GM23248 (cell line): ENCODE measurements around the gene TEX28. TPM values are rescaled to one million over a fixed set of nuclear protein-coding genes. Genes with fewer than 3 reads are reported as not detected.
A peak's percentile ranks its signal among the peaks of the same experiment; 100 is the strongest.

Source experiments
- DNase-seq: peaks from one replicate; pipeline ENCODE4 v3.0.0-alpha.2; 2015
- H2AFZ ChIP-seq: fragments of 200-600 bp; sonication (generic); 2 replicates; pipeline ENCODE4 v1.6.1; 2016; ENCODE audit warnings: antibody characterized with exemption
- H3F3A ChIP-seq: fragments of 200-600 bp; sonication (generic); 2 replicates; pipeline ENCODE4 v1.6.1; 2016; ENCODE audit warnings: mild to moderate bottlenecking, antibody characterized with exemption, mixed run types; ENCODE audit not compliant: insufficient read depth
- H3K27ac ChIP-seq: fragments of 200-600 bp; sonication (generic); 2 replicates; pipeline ENCODE4 v1.5.1; 2016; ENCODE audit warnings: mild to moderate bottlenecking
- H3K27me3 ChIP-seq: fragments of 200-600 bp; sonication (generic); replicated peaks from 2 replicates; pipeline ENCODE4 v1.6.1; 2016; ENCODE audit warnings: mild to moderate bottlenecking; ENCODE audit not compliant: insufficient read depth
- H3K36me3 ChIP-seq: fragments of 200-600 bp; sonication (generic); 2 replicates; pipeline ENCODE4 v1.6.1; 2016; ENCODE audit warnings: low read depth, mild to moderate bottlenecking
- H3K4me1 ChIP-seq: fragments of 200-600 bp; sonication (generic); 2 replicates; pipeline ENCODE4 v1.6.1; 2016; ENCODE audit warnings: mild to moderate bottlenecking; ENCODE audit not compliant: insufficient read depth
- H3K4me2 ChIP-seq: fragments of 200-600 bp; sonication (generic); one replicate; pipeline ENCODE4 v1.6.1; 2016; ENCODE audit warnings: mild to moderate bottlenecking; ENCODE audit not compliant: unreplicated experiment
- H3K4me3 ChIP-seq: fragments of 200-600 bp; sonication (generic); 2 replicates; pipeline ENCODE4 v1.5.1; 2016; ENCODE audit warnings: mild to moderate bottlenecking
- H3K79me2 ChIP-seq: fragments of 200-600 bp; sonication (generic); 2 replicates; pipeline ENCODE4 v1.6.1; 2016; ENCODE audit warnings: mild to moderate bottlenecking; ENCODE audit not compliant: insufficient read depth
- H3K9ac ChIP-seq: fragments of 200-600 bp; sonication (generic); 2 replicates; pipeline ENCODE4 v1.6.1; 2016; ENCODE audit warnings: mild to moderate bottlenecking
- H3K9me2 ChIP-seq: fragments of 200-600 bp; sonication (generic); 2 replicates; pipeline ENCODE4 v1.6.1; 2016; ENCODE audit warnings: mixed run types, mild to moderate bottlenecking, moderate library complexity; ENCODE audit not compliant: insufficient read depth
- H3K9me3 ChIP-seq: fragments of 200-600 bp; sonication (generic); one replicate; pipeline ENCODE4 v1.6.1; 2017; ENCODE audit warnings: low read depth
- H4K20me1 ChIP-seq: fragments of 200-600 bp; sonication (generic); 2 replicates; pipeline ENCODE4 v1.6.0; 2016; ENCODE audit not compliant: insufficient read depth
- EZH2 ChIP-seq: fragments of 200-600 bp; sonication (generic); IDR thresholded peaks from 2 replicates; pipeline ENCODE4 v1.6.1; 2018; ENCODE audit warnings: antibody characterized with exemption, mild to moderate bottlenecking; ENCODE audit not compliant: insufficient read depth, poor library complexity, severe bottlenecking
- EZH2phosphoT487 ChIP-seq: fragments of 200-600 bp; sonication (generic); IDR thresholded peaks from 2 replicates; pipeline ENCODE4 v1.6.1; 2018; ENCODE audit warnings: antibody characterized with exemption, moderate library complexity, mild to moderate bottlenecking, low read depth; ENCODE audit not compliant: insufficient read depth
- WGBS, 2 experiments: methylation state at CpG; one replicate each; pipeline ENCODE4 v1.1.6; 2015 to 2017; ENCODE audit warnings: low lambda C conversion rate in 2 of 2, low coverage in 1 of 2; ENCODE audit errors: missing lambda C conversion rate in 2 of 2; 5-methylcytosine and 5-hydroxymethylcytosine counted together
- in situ Hi-C: fragments of 300-500 bp; cut with MboI; formaldehyde crosslinking; loops from 2 replicates; pipeline ENCODE4 v1.15.0; 2020
- polyA plus RNA-seq: library from polyadenylated mRNA; unstranded; fragments of >200 nt; fragmentation: Nextera tagmentation; extraction: Ambion mirVana; gene quantifications from 2 replicates; pipeline ENCODE4 v1.2.1, GENCODE V29; 2016
- total RNA-seq: library from RNA; depleted of rRNA; stranded (reverse); fragments of >200 nt; shearing (Covaris generic); gene quantifications from 2 replicates; pipeline ENCODE4 v1.2.3, GENCODE V29; 2014

The TEX28 gene
- total and polyA plus RNA-seq, 2 experiments from 2014 or later = not detected

DNA sequence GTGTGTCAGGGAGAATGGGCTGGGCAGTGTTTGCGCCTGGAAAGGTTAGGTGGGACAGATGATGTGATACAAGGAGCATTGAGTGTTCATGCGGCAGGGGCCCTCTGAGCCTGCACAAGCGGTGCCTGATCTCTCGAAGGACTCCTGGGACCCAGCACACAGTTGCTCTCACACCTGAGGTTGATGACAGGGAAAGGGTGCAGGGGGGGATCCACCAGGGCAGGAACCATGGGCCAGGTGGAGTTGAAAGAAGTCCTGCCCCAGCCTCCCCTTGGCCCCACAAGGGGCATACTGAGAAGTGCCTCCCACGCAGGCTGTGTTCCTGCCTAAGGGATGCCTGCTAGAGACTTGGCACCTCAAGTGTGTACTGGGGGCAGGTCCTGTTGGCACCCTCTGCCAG is 33.7 kb upstream of the TEX28 start:
- H3K9ac ChIP-seq = no peak overlapping the region
- no peak for TF ChIP-seq EZH2
- H3K79me2 ChIP-seq = no peaks in the 10 kb centered on the region
- H3K4me3 ChIP-seq = no peak overlapping the region
- no peak overlapping the region for H3K4me2 ChIP-seq
- WGBS, 2 experiments = 89 to 96% methylated on average over 4 to 5 of the region's 5 CpGs
- H3K9me3 ChIP-seq = no peaks in the 10 kb centered on the region
- H4K20me1 ChIP-seq = no peaks in the 10 kb centered on the region
- no peak overlapping the region for H3K27ac ChIP-seq
- H2AFZ ChIP-seq = no peak overlapping the region
- no peaks in the 10 kb centered on the region for H3K36me3 ChIP-seq
- no peaks in the 10 kb centered on the region for H3F3A ChIP-seq
- in situ Hi-C loops = no loop called here
- H3K4me1 ChIP-seq = 0 out of 2 replicates have a peak, but pooled peaks cover 8% of the 10 kb centered on the region
- DNase-seq = no peak
- no peaks in the 10 kb centered on the region for H3K9me2 ChIP-seq
- H3K27me3 ChIP-seq = no peaks in the 10 kb centered on the region; the same call in 1 of the 2 replicates

DNA sequence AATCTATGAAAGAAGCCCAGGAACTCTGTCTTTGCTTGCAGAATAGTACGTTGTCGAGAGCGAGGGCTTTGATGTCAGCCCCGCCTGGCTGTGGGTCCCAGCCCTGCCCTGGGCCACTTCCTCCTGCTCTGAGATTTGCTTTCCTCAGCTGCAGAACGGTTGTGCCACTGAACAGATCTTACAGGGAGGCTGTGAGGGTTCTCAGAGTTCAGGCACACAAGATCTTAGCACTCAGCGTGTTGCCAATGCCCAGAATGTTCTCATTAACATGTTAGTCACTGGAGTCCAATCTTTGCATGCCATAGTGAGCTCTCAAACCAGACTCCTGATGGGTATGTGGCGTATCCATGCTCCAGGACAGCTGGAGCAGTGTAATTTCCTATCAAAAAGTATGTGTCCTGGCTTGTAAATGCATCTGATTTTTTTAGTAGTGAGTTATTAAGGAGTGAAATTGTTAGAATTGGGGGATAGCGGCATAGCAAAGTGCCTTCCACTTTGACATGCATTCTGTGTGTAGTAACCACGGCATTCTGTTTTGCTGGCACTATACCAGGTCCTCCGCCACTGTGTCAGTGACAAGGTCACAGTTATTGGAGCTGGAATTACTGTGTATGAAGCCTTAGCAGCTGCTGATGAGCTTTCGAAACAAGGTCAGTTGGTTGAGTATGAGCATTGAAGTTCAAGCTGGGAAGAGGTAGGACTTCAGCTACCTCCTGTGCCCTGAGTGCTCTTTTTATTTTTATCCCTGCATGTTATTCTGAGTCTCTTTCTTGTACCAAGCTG is 32.3 kb upstream of the TEX28 start:
- peak overlapping the region; percentile 61 for H3K4me2 ChIP-seq
- no peaks in the 10 kb centered on the region for H3K9me2 ChIP-seq
- no peaks in the 10 kb centered on the region; the same call in 1 of the 2 replicates for H3K27me3 ChIP-seq
- no peaks in the 10 kb centered on the region for H3F3A ChIP-seq
- TF ChIP-seq EZH2phosphoT487 (no peak), EZH2 (no peak)
- no peak overlapping the region for H2AFZ ChIP-seq
- in situ Hi-C loops = no loop called here
- no peaks in the 10 kb centered on the region for H4K20me1 ChIP-seq
- H3K36me3 ChIP-seq = no peaks in the 10 kb centered on the region
- H3K27ac ChIP-seq = no peak overlapping the region
- peak; percentile 75 for DNase-seq
- no peaks in the 10 kb centered on the region for H3K9me3 ChIP-seq
- WGBS, 2 experiments = 1 to 5% methylated on average over 7 to 11 of the region's 11 CpGs
- H3K4me3 ChIP-seq = no peak overlapping the region
- no peak overlapping the region for H3K9ac ChIP-seq
- no peaks in the 10 kb centered on the region for H3K79me2 ChIP-seq
- 0 out of 2 replicates have a peak, but pooled peaks cover 8% of the 10 kb centered on the region for H3K4me1 ChIP-seq

DNA sequence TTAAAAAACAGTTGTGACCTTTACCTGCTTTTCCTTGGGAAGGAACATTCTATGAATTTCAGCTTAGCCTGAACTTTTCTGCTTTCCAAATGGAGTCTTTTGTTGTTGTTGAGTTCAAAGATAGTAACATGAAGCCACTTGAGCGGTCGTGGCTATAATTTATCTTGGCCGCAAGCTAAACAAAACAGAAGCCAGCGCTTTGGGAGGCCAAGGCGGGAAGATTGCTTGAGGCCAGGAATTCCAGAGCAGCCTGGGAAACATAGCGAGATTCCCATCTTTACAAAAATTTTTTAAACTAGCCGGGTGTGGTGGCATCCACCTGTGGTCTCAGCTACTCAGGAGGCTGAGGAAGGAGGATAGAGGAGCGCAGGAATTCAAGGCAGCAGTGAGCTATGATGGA is 30.6 kb upstream of the TEX28 start:
- TF ChIP-seq EZH2 (no peak), EZH2phosphoT487 (no peak)
- Histone ChIP-seq H3K4me2 (no peak overlapping the region), H3K9me2 (no peaks in the 10 kb centered on the region), H3F3A (no peaks in the 10 kb centered on the region), H3K4me1 (0 out of 2 replicates have a peak, but pooled peaks cover 8% of the 10 kb centered on the region), H4K20me1 (no peaks in the 10 kb centered on the region), H3K27me3 (no peaks in the 10 kb centered on the region; the same call in 1 of the 2 replicates), H3K9me3 (no peaks in the 10 kb centered on the region), H3K9ac (no peak overlapping the region), H3K4me3 (no peak overlapping the region), H2AFZ (no peak overlapping the region), H3K27ac (no peak overlapping the region), H3K79me2 (no peaks in the 10 kb centered on the region), H3K36me3 (no peaks in the 10 kb centered on the region)
- 90 to 94% methylated on average over 5 to 8 of the region's 8 CpGs for WGBS, 2 experiments
- no peak for DNase-seq
- in situ Hi-C loops = no loop called here

DNA sequence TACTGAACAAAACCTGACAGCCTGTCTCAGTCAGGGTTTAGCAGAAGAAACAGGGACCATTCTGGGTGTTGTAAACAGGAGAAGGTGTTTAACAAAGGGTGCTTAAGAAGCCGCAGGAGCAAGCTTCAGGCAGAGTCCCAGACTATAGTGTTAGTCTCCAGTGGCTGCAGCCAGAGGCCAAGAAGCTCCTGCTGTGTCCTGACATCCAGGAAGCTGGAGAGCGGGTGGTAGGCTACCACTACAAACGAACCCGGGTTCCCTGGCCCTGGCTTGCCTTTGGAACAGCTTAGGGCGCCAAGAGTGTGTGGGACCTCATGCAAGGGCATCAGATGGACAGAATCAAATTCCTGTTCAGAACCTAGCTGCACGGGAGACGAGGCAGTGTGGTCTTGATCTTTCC is 28.6 kb upstream of the TEX28 start:
- in situ Hi-C loops = no loop called here
- Histone ChIP-seq H3K36me3 (no peaks in the 10 kb centered on the region), H4K20me1 (no peaks in the 10 kb centered on the region), H3K9ac (no peak overlapping the region), H2AFZ (no peak overlapping the region), H3K9me3 (no peaks in the 10 kb centered on the region), H3K4me1 (0 out of 2 replicates have a peak, but pooled peaks cover 8% of the 10 kb centered on the region), H3K27me3 (no peaks in the 10 kb centered on the region; the same call in 1 of the 2 replicates), H3F3A (no peaks in the 10 kb centered on the region), H3K79me2 (no peaks in the 10 kb centered on the region), H3K9me2 (no peaks in the 10 kb centered on the region), H3K27ac (no peak overlapping the region), H3K4me3 (no peak overlapping the region), H3K4me2 (no peak overlapping the region)
- no peak for DNase-seq
- 45 to 58% methylated on average over 5 to 7 of the region's 7 CpGs for WGBS, 2 experiments
- TF ChIP-seq EZH2 (no peak), EZH2phosphoT487 (no peak)
